GM23338 (cell line): ENCODE measurements around the gene PWP2.
"Not testable (repeated sequence)": the region's sequence is repeated elsewhere in the genome, so short reads cannot be mapped to it uniquely, and the experiment has no call there.

ENCODE experiments used
- EZH2 ChIP-seq: fragments of 200-600 bp; sonication (generic); IDR thresholded peaks from one replicate; pipeline ENCODE4 v1.8.0; 2017; ENCODE audit warnings: antibody characterized with exemption, mild to moderate bottlenecking, low read depth; ENCODE audit not compliant: unreplicated experiment
- EZH2phosphoT487 ChIP-seq: fragments of 200-600 bp; sonication (generic); IDR thresholded peaks from one replicate; pipeline ENCODE4 v1.8.1; 2018; ENCODE audit warnings: antibody characterized with exemption; ENCODE audit not compliant: unreplicated experiment
- POLR2AphosphoS5 ChIP-seq: IDR thresholded peaks from 2 replicates; pipeline ENCODE4 v1.6.1; 2016; ENCODE audit warnings: antibody characterized with exemption, low read depth
- TF ChIP-seq, protein P1 (sequence below), 2 experiments: fragments of 200-600 bp in 1 of 2; sonication (generic) in 1 of 2; conservative IDR thresholded peaks; 2 replicates each; pipeline versions ENCODE4 v1.5.1 to v1.6.1; 2016 to 2017; ENCODE audit warnings: antibody characterized with exemption in 2 of 2, low read depth in 2 of 2, mild to moderate bottlenecking in 2 of 2, moderate library complexity in 1 of 2
- TF ChIP-seq, protein P2 (sequence below): fragments of 250-450 bp; sonication (Bioruptor Pico); IDR thresholded peaks from 2 replicates; pipeline ENCODE4 v1.5.0; 2020; ENCODE audit warnings: mild to moderate bottlenecking, moderate library complexity
- TF ChIP-seq, protein P3 (sequence below): IDR thresholded peaks from 2 replicates; pipeline ENCODE4 v1.6.1; 2016; ENCODE audit warnings: antibody characterized with exemption

DNA sequence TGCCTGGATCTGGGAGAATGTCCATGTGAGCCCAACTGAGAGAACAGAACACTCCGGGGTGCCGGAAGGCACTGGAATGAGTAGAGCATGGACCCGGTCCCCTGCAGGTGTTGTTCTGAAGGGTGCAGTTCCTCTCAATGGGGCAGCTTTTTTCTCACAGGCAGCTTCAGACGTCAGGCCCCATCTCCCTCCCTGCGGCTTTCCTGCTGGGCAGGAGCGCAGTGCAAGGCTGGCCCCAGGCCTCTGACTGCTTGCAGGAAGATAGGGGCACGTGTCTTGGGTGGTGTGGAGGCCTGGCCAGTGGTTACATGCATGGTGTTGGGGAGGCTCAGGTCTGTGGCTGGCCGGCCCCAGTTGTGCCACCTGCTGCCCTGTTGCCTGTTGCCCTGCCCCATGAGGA, 36.8 kb downstream of the PWP2 start:
- not testable (repeated sequence) for TF ChIP-seq POLR2AphosphoS5, EZH2, EZH2phosphoT487
- TF ChIP-seq, protein P1, sequence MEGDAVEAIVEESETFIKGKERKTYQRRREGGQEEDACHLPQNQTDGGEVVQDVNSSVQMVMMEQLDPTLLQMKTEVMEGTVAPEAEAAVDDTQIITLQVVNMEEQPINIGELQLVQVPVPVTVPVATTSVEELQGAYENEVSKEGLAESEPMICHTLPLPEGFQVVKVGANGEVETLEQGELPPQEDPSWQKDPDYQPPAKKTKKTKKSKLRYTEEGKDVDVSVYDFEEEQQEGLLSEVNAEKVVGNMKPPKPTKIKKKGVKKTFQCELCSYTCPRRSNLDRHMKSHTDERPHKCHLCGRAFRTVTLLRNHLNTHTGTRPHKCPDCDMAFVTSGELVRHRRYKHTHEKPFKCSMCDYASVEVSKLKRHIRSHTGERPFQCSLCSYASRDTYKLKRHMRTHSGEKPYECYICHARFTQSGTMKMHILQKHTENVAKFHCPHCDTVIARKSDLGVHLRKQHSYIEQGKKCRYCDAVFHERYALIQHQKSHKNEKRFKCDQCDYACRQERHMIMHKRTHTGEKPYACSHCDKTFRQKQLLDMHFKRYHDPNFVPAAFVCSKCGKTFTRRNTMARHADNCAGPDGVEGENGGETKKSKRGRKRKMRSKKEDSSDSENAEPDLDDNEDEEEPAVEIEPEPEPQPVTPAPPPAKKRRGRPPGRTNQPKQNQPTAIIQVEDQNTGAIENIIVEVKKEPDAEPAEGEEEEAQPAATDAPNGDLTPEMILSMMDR (conservative IDR thresholded peaks at IDR 0.05; ENCODE audit: low read depth in 2 of 2): not testable (repeated sequence)
- TF ChIP-seq, protein P2, sequence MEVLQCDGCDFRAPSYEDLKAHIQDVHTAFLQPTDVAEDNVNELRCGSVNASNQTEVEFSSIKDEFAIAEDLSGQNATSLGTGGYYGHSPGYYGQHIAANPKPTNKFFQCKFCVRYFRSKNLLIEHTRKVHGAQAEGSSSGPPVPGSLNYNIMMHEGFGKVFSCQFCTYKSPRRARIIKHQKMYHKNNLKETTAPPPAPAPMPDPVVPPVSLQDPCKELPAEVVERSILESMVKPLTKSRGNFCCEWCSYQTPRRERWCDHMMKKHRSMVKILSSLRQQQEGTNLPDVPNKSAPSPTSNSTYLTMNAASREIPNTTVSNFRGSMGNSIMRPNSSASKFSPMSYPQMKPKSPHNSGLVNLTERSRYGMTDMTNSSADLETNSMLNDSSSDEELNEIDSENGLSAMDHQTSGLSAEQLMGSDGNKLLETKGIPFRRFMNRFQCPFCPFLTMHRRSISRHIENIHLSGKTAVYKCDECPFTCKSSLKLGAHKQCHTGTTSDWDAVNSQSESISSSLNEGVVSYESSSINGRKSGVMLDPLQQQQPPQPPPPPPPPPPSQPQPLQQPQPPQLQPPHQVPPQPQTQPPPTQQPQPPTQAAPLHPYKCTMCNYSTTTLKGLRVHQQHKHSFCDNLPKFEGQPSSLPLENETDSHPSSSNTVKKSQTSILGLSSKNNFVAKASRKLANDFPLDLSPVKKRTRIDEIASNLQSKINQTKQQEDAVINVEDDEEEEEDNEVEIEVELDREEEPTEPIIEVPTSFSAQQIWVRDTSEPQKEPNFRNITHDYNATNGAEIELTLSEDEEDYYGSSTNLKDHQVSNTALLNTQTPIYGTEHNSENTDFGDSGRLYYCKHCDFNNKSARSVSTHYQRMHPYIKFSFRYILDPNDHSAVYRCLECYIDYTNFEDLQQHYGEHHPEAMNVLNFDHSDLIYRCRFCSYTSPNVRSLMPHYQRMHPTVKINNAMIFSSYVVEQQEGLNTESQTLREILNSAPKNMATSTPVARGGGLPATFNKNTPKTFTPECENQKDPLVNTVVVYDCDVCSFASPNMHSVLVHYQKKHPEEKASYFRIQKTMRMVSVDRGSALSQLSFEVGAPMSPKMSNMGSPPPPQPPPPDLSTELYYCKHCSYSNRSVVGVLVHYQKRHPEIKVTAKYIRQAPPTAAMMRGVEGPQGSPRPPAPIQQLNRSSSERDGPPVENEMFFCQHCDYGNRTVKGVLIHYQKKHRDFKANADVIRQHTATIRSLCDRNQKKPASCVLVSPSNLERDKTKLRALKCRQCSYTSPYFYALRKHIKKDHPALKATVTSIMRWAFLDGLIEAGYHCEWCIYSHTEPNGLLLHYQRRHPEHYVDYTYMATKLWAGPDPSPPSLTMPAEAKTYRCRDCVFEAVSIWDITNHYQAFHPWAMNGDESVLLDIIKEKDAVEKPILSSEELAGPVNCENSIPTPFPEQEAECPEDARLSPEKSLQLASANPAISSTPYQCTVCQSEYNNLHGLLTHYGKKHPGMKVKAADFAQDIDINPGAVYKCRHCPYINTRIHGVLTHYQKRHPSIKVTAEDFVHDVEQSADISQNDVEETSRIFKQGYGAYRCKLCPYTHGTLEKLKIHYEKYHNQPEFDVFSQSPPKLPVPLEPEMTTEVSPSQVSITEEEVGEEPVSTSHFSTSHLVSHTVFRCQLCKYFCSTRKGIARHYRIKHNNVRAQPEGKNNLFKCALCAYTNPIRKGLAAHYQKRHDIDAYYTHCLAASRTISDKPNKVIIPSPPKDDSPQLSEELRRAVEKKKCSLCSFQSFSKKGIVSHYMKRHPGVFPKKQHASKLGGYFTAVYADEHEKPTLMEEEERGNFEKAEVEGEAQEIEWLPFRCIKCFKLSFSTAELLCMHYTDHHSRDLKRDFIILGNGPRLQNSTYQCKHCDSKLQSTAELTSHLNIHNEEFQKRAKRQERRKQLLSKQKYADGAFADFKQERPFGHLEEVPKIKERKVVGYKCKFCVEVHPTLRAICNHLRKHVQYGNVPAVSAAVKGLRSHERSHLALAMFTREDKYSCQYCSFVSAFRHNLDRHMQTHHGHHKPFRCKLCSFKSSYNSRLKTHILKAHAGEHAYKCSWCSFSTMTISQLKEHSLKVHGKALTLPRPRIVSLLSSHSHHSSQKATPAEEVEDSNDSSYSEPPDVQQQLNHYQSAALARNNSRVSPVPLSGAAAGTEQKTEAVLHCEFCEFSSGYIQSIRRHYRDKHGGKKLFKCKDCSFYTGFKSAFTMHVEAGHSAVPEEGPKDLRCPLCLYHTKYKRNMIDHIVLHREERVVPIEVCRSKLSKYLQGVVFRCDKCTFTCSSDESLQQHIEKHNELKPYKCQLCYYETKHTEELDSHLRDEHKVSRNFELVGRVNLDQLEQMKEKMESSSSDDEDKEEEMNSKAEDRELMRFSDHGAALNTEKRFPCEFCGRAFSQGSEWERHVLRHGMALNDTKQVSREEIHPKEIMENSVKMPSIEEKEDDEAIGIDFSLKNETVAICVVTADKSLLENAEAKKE (CRISPR knock-in tag): not testable (repeated sequence)
- TF ChIP-seq, protein P3, sequence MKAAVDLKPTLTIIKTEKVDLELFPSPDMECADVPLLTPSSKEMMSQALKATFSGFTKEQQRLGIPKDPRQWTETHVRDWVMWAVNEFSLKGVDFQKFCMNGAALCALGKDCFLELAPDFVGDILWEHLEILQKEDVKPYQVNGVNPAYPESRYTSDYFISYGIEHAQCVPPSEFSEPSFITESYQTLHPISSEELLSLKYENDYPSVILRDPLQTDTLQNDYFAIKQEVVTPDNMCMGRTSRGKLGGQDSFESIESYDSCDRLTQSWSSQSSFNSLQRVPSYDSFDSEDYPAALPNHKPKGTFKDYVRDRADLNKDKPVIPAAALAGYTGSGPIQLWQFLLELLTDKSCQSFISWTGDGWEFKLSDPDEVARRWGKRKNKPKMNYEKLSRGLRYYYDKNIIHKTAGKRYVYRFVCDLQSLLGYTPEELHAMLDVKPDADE: not testable (repeated sequence)
